T-helper 1 cell treated with Interleukin-12 subunit alpha and Interleukin-12 subunit beta and Interleukin-4 antibody, amounts not matched to agents 30 μg/mL and 1 μg/mL, for 36 hours (primary cell): Measurements from ENCODE around the gene ISG15.

Experiments used
- H3K27ac Mint-ChIP-seq: one replicate; pipeline ENCODE4 v1.8.0; 2021; ENCODE audit warnings: mild to moderate bottlenecking, mixed read lengths
- H3K27me3 Mint-ChIP-seq: one replicate; pipeline ENCODE4 v1.8.0; 2021; ENCODE audit warnings: low read depth, mixed read lengths
- H3K36me3 Mint-ChIP-seq: one replicate; pipeline ENCODE4 v1.8.0; 2021; ENCODE audit warnings: low read depth, mixed read lengths
- H3K4me1 Mint-ChIP-seq: one replicate; pipeline ENCODE4 v1.8.0; 2021; ENCODE audit warnings: low read depth, mixed read lengths
- H3K4me3 Mint-ChIP-seq: one replicate; pipeline ENCODE4 v1.8.0; 2021; ENCODE audit warnings: mild to moderate bottlenecking, moderate library complexity, mixed read lengths
- H3K9me3 Mint-ChIP-seq: one replicate; pipeline ENCODE4 v1.8.0; 2021; ENCODE audit warnings: mixed read lengths

ISG15 gene

GRCh38 chr1:1044455-1045078 lies 31.3 kb downstream of the ISG15 start:
- Mint-ChIP-seq H3K27ac (no peak overlapping the region), H3K4me3 (no peak overlapping the region), H3K4me1 (peaks cover 4% of the 10 kb centered on the region), H3K36me3 (no peaks in the 10 kb centered on the region), H3K9me3 (no peaks in the 10 kb centered on the region), H3K27me3 (peaks cover 2% of the 10 kb centered on the region)

- H3K27me3 Mint-ChIP-seq = no peaks in the 10 kb centered on the region
- peaks cover 2% of the 10 kb centered on the region for H3K4me1 Mint-ChIP-seq
- H3K36me3 Mint-ChIP-seq = no peaks in the 10 kb centered on the region
- no peak overlapping the region for H3K27ac Mint-ChIP-seq
- no peaks in the 10 kb centered on the region for H3K9me3 Mint-ChIP-seq
- H3K4me3 Mint-ChIP-seq = no peak overlapping the region
Measured at GRCh38 chr1:1045129-1045528, 31.8 kb downstream of the ISG15 start.

GRCh38 chr1:1046243-1046642 lies 32.9 kb downstream of the ISG15 start:
- no peaks in the 10 kb centered on the region for H3K36me3 Mint-ChIP-seq
- H3K4me1 Mint-ChIP-seq = peaks cover 2% of the 10 kb centered on the region
- H3K27ac Mint-ChIP-seq = no peak overlapping the region
- H3K27me3 Mint-ChIP-seq = no peaks in the 10 kb centered on the region
- no peaks in the 10 kb centered on the region for H3K9me3 Mint-ChIP-seq
- H3K4me3 Mint-ChIP-seq = no peak overlapping the region

GRCh38 chr1:1046767-1047166 lies 33.5 kb downstream of the ISG15 start:
- H3K27me3 Mint-ChIP-seq = no peaks in the 10 kb centered on the region
- H3K4me1 Mint-ChIP-seq = peaks cover 2% of the 10 kb centered on the region
- no peak overlapping the region for H3K27ac Mint-ChIP-seq
- no peaks in the 10 kb centered on the region for H3K36me3 Mint-ChIP-seq
- H3K9me3 Mint-ChIP-seq = no peaks in the 10 kb centered on the region
- H3K4me3 Mint-ChIP-seq = no peak overlapping the region

GRCh38 chr1:1047407-1047806 lies 34.1 kb downstream of the ISG15 start:
- Mint-ChIP-seq H3K9me3 (no peaks in the 10 kb centered on the region), H3K27ac (no peak overlapping the region), H3K4me1 (peaks cover 2% of the 10 kb centered on the region), H3K36me3 (no peaks in the 10 kb centered on the region), H3K4me3 (no peak overlapping the region), H3K27me3 (no peaks in the 10 kb centered on the region)

GRCh38 chr1:1047963-1048362 lies 34.7 kb downstream of the ISG15 start:
- Mint-ChIP-seq H3K27ac (no peak overlapping the region), H3K4me1 (peaks cover 1% of the 10 kb centered on the region)

GRCh38 chr1:1048765-1049164 lies 35.5 kb downstream of the ISG15 start:
- no peaks in the 10 kb centered on the region for H3K4me1 Mint-ChIP-seq
- H3K9me3 Mint-ChIP-seq = no peaks in the 10 kb centered on the region
- H3K27me3 Mint-ChIP-seq = no peaks in the 10 kb centered on the region
- no peak overlapping the region for H3K4me3 Mint-ChIP-seq
- H3K36me3 Mint-ChIP-seq = no peaks in the 10 kb centered on the region
- H3K27ac Mint-ChIP-seq = no peak overlapping the region

More at GRCh38 chr1:1047963-1048362, 34.7 kb downstream of the ISG15 start:
- H3K27me3 Mint-ChIP-seq = no peaks in the 10 kb centered on the region
- H3K4me3 Mint-ChIP-seq = no peak overlapping the region
- H3K36me3 Mint-ChIP-seq = no peaks in the 10 kb centered on the region
- no peaks in the 10 kb centered on the region for H3K9me3 Mint-ChIP-seq

- Mint-ChIP-seq H3K4me1 (no peaks in the 10 kb centered on the region), H3K4me3 (no peak overlapping the region), H3K27me3 (no peaks in the 10 kb centered on the region), H3K9me3 (no peaks in the 10 kb centered on the region), H3K36me3 (no peaks in the 10 kb centered on the region), H3K27ac (no peak overlapping the region)
Measured at GRCh38 chr1:1049318-1050165, 36.2 kb downstream of the ISG15 start.

- no peak overlapping the region for H3K4me3 Mint-ChIP-seq
- no peaks in the 10 kb centered on the region for H3K36me3 Mint-ChIP-seq
- no peak overlapping the region for H3K27ac Mint-ChIP-seq
- no peaks in the 10 kb centered on the region for H3K27me3 Mint-ChIP-seq
- H3K9me3 Mint-ChIP-seq = no peaks in the 10 kb centered on the region
- no peaks in the 10 kb centered on the region for H3K4me1 Mint-ChIP-seq
Measured at GRCh38 chr1:1050577-1051052, 37.3 kb downstream of the ISG15 start.

GRCh38 chr1:1051127-1051810 lies 38.0 kb downstream of the ISG15 start:
- Mint-ChIP-seq H3K4me1 (no peaks in the 10 kb centered on the region), H3K27me3 (no peaks in the 10 kb centered on the region), H3K36me3 (no peaks in the 10 kb centered on the region), H3K27ac (no peak overlapping the region), H3K4me3 (no peak overlapping the region), H3K9me3 (no peaks in the 10 kb centered on the region)

- Mint-ChIP-seq H3K4me1 (no peaks in the 10 kb centered on the region), H3K4me3 (no peak overlapping the region), H3K36me3 (no peaks in the 10 kb centered on the region), H3K9me3 (no peaks in the 10 kb centered on the region), H3K27me3 (peaks cover 4% of the 10 kb centered on the region), H3K27ac (no peak overlapping the region)
Measured at GRCh38 chr1:1052003-1052840, 38.9 kb downstream of the ISG15 start.

- H3K4me3 Mint-ChIP-seq = no peak overlapping the region
- no peaks in the 10 kb centered on the region for H3K9me3 Mint-ChIP-seq
- H3K27ac Mint-ChIP-seq = no peak overlapping the region
Measured at GRCh38 chr1:1053022-1053421, 39.7 kb downstream of the ISG15 start.

GRCh38 chr1:1053682-1054081 lies 40.4 kb downstream of the ISG15 start:
- no peaks in the 10 kb centered on the region for H3K36me3 Mint-ChIP-seq
- no peak overlapping the region for H3K27ac Mint-ChIP-seq
- H3K4me1 Mint-ChIP-seq = peaks cover 3% of the 10 kb centered on the region
- peaks cover 19% of the 10 kb centered on the region for H3K27me3 Mint-ChIP-seq
- no peaks in the 10 kb centered on the region for H3K9me3 Mint-ChIP-seq
- no peak overlapping the region for H3K4me3 Mint-ChIP-seq

More at GRCh38 chr1:1053022-1053421, 39.7 kb downstream of the ISG15 start:
- H3K27me3 Mint-ChIP-seq = peaks cover 12% of the 10 kb centered on the region
- H3K4me1 Mint-ChIP-seq = peaks cover under 1% of the 10 kb centered on the region
- no peaks in the 10 kb centered on the region for H3K36me3 Mint-ChIP-seq

GRCh38 chr1:1054099-1054700 lies 40.9 kb downstream of the ISG15 start:
- no peaks in the 10 kb centered on the region for H3K36me3 Mint-ChIP-seq
- H3K4me1 Mint-ChIP-seq = peaks cover 3% of the 10 kb centered on the region
- H3K27me3 Mint-ChIP-seq = peaks cover 21% of the 10 kb centered on the region
- no peaks in the 10 kb centered on the region for H3K9me3 Mint-ChIP-seq
- H3K4me3 Mint-ChIP-seq = no peak overlapping the region
- no peak overlapping the region for H3K27ac Mint-ChIP-seq
